ENCODE measurements around the gene PEX11G.

GRCh38 chr19:7515645-7516151 is 26.9 kb upstream of the PEX11G start, which contains the start of gene ZNF358:
- TF ChIP-seq POLR2AphosphoS5 (IDR thresholded peaks at IDR 0.05) (no peak), POLR2A (IDR thresholded peaks at IDR 0.05) (peak; percentile 18), CTCF (IDR thresholded peaks at IDR 0.05) (no peak), EP300 (IDR thresholded peaks at IDR 0.05; ENCODE audit: low read depth) (no peak)

All from transverse colon (tissue), 4 donors.